Measurements from ENCODE around the gene CHID1.
A peak's percentile ranks its signal among the peaks of the same experiment; 100 is the strongest.

Gene CHID1

DNA sequence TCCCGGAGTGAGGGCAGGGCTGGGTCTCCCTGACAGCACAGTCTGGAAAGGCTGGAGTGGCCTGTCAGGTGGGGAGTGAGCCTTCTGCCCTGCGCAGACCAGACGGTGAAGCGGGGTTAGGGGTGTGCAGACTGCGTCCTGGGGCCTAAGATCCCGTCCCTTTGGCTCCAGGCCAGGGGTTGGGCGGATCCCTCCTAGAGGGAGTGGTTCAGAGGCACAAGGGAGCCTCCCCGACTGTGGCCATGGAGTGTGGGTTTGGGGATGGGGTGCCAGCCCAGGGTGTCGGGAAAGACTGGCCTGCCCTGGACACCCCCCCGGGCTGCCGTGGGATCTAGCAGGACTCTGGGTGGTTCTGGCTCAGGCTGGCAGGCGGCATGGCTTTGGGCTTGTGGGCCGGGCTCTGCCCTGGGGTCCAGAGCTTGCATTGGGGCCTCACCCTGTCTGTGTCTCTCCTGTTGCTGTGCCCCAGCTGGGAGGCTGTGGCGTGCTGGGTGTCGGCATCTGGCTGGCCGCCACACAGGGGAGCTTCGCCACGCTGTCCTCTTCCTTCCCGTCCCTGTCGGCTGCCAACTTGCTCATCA lies 48.4 kb downstream of the CHID1 start:
- DNase-seq: no peak

- DNase-seq: peak in 1 of 2 experiments; percentile 15
Measured at GRCh38 chr11:861105-861479, 49.5 kb downstream of the CHID1 start.

DNA sequence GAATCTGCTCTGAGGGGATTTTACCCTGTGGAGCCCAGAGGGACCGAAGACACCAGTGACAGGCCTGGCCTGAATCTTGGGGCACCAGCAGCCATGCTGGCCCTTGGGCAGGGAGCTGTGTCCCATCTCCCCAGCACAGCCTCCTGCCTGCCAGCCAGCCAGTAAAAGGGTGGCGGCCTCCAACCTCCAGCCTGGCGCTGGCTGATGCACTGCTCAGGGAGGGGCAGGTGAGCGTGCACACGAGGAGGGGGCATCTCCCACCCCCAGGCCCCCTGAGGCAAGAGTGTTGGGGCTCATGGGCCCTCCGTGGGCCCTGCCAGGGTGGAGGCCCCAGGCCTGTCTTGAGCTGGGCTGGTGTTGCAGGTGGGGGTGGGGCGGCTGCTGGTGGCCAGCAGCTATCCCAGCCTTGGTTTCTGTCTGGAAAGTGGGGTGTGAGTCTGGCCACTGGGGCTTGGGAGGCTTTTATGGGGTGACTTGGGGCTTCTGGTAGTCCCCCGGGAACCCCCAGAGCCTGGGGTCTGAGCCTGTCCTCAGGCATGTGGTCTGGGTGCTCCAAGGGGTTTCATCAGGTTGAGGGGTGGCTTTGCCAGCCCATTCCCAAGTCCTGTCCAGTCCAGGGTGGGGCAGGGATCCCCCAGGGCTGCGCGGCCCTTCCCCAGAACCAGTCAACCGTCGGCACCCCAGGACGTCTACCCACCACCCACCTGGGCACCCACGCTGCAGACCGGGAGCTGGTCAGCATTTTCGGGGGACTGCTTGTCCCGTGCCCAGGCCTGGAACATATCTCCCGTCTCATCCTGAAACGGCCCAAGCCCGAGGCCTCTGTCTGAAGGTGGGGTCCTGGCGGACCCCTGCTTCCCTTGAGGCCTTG lies 50.1 kb downstream of the CHID1 start:
- no peak for DNase-seq

DNA sequence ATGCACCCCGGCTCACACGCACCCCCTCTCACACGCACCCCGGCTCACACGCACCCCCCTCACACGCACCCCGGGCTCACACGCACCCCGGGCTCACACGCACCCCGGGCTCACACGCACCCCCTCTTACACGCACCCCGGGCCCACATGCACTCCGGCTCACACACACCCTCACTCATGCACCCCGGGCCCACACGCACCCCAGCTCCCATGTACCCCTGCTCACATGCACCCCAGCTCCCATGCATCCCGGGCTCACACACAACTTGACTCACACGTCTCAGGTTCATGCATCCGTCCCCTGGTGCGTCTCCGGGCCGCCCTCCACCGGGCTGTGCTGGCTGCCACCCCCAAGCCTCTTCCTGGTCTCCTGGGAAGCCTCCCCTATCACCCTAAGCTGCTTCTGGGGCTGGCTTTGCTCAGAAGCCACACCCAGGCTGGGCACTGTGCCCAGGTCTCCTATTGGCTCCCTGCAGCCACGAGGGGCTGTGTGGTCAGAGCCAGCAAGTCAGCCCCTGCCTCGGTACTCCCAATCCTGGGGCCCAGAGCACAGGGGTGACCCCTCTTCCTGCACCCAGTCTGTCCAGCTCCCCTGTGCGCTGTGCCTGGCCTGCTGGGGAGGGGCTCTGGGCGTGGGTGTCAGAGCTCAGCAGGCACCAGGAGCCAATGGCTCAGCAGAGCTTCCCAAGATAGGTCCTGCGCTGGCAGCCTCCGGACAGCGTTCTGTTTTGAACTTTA lies 51.0 kb downstream of the CHID1 start:
- peak; percentile 79 to 86 for DNase-seq

DNA sequence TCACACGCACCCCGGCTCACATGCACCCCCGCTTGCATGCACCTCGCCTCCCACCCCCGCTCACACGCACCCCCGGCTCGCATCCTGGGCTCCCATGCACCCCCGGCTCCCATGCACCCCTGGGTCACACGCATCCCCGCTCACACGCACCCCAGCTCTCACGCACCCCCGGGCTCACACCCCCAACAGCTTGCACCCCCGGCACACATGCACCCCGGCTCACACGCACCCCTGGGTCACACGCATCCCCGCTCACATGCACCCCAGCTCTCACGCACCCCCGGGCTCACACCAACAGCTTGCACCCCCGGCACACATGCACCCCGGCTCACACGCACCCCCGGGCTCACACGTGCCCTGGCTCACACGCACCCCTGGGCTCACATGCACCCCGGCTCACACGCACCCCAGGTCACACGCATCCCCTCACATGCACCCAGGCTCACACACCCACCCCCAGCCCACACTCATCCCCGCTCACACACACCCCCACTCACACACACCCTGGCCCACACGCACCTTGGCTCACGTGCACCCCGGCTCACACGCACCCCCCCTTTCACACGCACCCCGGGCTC lies 51.8 kb downstream of the CHID1 start:
- DNase-seq: no peak

GRCh38 chr11:858053-858761 lies 52.4 kb downstream of the CHID1 start:
- DNase-seq: no peak

- DNase-seq: no peak
Measured at GRCh38 chr11:856397-856796, 54.2 kb downstream of the CHID1 start.

GRCh38 chr11:855796-856195 lies 54.8 kb downstream of the CHID1 start:
- no peak for DNase-seq

DNA sequence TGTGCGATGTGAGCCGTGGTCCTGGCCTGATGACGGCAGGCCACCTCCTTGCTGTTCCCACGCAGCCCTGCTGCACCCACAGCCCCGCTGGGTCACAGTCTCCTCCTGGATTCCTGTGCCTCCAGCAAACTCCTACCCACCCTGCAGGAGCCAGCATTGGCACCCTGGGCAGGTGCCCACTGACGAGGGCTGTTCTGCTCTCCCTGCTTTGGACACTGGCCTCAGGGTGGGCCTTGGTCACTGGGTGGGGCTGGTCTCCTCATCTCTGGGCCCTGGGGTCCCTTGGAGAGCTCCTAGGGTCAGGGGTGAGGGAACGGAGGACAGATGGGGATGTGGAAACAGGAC lies 55.3 kb downstream of the CHID1 start:
- no peak for DNase-seq

- DNase-seq: no peak
Measured at GRCh38 chr11:854601-855329, 55.8 kb downstream of the CHID1 start.

DNA sequence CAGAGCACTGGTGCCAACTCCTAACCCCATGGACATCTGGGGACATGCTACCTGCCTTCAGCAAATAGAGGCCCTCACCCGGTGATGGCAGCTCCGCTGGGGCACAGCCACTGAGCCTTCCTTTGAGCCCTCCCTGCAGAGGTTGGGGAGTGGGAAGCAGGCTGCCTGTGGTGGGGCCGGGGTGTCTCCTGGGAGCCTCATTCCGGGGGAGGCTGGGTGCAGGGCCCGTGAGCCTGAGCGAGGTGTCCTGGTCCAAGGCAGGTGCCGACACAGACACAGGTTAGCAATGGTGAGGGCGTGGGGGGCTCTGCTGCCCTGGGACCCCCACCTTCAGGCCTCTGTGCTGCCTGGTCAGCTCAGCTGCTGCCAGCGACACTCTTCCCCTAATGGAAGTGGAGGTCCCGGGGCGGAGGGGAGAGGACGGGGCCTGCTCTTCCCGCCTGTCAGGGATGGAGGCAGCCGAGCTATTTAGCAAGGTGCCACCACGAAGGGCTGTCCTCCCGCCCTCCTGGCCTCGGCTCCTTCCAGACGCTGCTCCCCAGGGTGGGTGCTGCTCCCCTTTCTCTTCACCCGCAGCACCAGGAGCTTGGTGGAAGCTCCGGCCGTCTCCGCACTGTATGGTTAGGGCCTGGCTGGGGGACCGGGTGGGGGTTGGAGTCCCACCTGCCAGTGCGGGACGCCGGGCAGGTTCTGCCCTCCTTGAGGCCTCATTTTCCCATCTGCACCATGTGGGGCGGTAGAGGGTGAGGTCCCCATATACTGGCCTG lies 56.7 kb downstream of the CHID1 start:
- DNase-seq: no peak

DNA sequence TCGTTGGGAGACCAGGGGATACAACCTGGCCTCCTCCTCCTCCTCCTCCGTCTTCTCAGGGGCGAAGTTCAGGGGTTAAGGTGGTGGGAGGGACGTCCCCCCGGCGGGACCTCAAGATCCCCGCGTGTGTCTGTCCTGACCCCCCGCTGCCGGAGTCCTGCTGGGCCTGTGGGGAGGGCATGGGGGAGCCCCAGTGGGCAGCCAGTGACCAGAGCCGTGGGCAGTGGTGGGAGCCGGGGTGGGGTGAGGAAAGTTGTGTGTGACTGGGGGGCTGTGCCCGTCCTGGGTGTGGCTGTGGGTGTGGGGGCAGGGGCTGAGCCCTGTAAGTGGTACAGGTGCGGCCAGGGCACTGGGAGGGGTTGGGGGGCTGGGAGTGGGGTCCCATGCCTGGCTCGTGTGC lies 57.8 kb downstream of the CHID1 start:
- no peak for DNase-seq

DNA sequence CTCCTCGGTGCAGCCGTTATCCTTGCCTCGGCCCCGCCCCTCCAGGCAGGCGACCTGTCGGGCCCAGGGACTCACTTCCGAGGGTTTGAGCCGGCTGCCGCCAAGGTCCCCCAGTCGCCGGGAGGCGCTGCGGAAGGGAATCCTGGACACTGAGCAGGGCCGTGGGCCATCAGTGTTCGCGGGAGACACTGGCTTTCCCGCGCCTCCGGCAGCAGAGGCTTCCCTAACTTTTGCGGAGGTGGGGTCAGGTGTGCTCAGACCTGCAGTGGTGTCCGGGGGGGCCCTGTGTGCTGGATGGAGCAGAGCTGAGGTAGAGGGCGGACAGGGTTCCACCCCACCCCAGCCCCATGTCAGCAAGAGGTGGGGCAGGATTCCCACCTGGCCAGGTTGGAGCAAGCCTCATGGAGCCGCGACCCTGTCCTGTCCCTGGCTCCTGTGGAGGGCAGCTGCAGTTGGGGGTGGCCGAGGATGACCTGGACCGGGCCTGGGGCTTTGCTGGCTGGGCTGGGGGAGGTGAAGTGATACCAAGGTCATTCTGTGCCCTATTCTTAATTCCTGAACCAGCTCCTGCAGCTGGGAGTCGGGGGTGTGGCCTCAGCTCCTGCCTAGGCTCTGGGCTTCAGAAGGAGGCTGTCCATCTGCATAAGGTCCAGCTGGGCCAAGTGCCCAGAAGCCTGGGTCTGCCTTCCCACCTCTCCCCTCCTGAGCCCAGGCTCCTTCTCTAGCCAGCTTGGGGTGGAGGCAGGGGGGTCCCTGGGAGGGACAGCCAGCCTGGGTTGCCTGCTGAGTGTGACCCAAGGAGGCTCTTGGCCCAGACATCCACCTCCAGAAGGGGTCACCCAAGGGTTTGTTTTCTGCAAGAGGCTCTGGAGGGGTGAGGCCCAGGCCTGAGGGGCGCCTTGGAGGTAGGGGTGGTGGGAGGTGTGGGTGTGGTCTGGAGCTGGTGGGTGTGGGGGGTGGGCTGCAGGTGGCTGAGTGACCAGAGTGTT lies 59.5 kb downstream of the CHID1 start:
- DNase-seq: peak in 1 of 2 experiments; percentile 22

DNA sequence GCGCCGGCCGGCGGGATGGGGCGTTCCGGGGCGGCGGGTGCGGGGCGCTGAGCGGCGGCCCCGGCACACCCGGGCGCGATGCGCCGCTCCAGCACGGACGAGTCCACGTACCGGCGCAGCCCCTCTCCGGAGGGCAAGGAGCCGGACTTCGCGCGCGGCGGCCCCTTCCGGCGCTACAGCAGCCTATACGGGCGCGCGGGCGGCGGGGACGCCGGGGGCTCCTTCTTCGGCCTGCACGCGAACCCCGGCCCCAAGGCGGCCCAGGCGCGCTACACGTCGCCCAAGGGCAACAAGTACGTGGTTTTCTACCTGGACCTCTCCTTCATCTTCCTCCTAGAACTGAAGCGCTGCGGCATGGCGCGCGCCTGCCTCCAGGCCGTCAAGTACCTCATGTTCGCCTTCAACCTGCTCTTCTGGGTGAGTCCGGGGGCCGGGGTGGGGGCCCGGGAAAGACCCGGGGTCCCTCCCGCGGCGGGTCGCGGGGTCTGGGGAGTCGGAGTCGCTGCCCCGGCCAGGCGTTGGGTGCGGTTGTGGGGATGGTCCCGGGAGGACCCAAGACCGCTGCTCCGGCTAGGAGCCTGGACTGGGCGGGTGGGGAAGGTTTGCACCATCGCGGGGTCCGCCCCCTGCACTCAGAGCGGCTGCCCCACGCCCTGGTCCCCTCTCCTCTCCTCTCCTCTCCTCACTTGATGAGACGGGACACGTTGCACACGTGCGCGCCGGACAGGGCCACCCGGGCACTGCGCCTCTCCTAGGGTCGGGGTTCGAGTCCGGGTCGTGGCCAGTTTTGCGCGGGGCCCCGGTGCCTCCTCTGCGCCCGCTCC lies 60.4 kb downstream of the CHID1 start:
- no peak for DNase-seq

DNA sequence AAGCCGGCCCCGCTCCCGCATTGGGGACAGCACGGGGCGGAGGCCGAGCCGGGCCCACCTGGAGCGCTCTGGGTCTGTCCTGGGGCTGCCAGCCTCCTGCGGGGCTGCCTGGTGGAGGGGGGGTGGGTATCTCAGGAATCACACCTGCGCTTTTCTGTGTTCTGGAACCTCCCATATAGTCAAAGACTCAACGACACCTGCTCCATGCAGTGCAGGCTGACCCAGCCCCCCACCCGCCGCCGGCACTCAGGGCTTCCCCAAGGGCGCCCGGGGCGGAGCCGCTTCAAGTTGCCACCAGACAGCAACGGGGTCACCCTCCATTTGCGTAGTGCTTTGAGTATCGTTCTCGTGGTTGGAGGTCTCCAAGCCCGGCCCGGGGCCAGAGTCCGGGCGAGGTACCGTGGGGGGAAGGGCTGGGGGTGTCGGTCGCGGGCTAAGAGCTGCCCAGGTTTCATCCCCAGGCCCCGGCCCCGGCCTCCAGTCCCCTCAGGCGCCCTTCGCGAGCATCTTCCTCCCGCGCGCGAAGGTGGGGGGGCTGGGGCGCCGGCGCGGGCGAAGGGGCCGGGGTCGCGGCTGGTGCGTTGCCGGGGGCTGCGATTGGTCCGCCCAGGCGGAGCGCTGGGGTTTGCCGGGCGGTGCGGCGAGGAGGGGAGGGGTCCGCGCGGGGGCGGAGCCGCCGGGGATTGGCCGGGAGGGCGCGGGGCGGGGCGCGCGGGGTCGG lies 61.3 kb downstream of the CHID1 start:
- DNase-seq: peak; percentile 38 to 60

DNA sequence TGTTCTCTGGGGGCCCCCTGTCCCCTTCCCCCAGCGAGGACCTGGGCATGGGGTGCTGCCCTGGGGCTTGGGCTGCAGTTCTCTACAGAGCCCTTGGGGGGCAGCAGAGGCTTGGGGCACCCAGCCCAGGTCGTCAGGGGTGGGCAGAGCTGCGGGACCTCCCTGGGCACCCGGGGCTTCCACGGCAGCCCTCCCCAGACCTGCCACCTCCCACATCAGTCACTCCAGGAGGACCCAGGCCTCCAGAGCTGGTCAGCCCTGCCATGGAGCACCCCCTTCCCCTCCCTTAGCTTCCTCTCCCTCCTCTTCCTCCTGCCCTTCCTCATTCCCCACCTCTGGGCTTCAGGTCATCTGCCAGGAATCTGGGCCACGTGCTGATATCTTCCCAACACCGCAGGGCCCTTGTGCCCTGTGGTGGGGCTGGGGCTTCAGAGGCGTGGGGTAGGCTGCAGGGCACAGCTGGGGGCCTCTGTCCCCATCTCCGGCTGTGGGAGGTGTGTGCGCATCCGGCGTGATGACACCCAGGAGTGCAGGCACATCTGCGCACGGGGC lies 62.2 kb downstream of the CHID1 start:
- DNase-seq: peak; percentile 45 to 60

DNA sequence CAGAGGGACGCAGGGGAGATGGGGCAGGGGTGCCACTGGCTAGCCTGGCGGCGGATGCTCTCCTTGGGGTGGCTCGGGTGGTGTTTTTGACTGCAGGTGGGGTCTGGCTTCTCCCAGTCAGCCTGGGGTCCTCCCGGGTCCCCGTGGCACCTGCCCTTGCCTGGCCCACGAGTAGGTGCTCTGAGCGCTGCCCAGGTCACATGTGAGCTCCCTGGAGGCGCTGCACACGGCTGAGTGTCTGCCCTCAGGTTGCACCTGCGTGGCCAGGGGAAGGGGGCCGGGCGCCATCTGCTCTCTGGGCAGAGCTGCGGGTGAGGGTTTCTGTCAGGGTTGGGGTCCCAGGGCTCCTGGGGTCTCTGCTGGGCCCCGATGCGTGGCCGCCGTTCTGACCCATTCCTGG lies 62.7 kb downstream of the CHID1 start:
- no peak for DNase-seq

DNA sequence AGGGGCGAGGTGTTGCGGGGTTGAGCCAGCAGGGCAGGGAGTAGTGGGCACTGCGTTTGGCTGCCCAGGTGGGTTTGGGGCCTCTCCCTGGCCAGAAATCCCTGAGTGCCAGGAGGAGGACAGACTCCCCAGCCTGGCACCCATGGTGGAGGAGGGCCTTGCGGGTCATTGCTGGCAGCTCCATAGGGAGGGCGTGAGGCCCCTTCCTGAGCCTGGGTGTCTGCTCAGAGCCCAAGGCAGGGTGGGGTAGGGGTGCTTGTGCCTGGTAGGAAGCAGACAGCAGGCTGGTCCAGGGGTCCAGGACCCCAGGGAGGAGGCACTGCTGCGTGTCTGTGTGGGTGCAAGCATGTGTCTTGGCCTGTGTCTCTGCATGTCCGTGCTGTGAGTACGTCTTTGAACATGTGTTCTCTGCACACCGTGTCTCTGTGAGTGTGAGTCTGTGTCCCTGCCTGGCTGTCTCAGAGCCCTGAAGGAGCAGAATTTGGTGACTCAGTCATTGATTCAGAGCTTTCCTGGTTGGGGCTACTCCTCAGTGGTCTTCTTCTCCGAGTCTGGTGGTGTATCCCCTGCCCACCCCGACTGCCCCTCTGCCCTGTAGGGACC lies 64.0 kb downstream of the CHID1 start:
- no peak for DNase-seq
